ENCODE results near the gene SCAF4. TPM values are rescaled to one million over a fixed set of nuclear protein-coding genes. Genes with fewer than 3 reads are reported as not detected.

The SCAF4 gene
- total and polyA plus RNA-seq, 2 donors (not counting 3 experiments of a cell fraction or from before 2014, with no cell fraction given), result 12.2 to 41.2 TPM

GRCh38 chr21:31731056-31731856, 662 bp downstream of the SCAF4 start:
- no TSS peak for BruUV-seq (replicated peaks)
- peak; percentile 39 for DNase-seq (ENCODE audit: low read depth, low spot score)
- peaks cover 28% of the 10 kb centered on the region for H3K4me1 ChIP-seq (ENCODE audit: control insufficient read depth, extremely low read depth, insufficient read depth, low read length)
- H3K9me1 ChIP-seq (replicated peaks; ENCODE audit: control insufficient read depth, extremely low read depth, insufficient read depth, low read length), result no peaks in the 10 kb centered on the region
- H3K9ac ChIP-seq (replicated peaks; ENCODE audit: extremely low read depth, insufficient read depth, low read length), result peak overlapping the region; percentile 86
- TF ChIP-seq MYC (IDR thresholded peaks at IDR 0.05; ENCODE audit: low read depth, low read length) (no peak), FOS (IDR thresholded peaks at IDR 0.05; ENCODE audit: borderline replicate concordance, insufficient read depth, low read length) (no peak), CTCF (IDR thresholded peaks at IDR 0.05; ENCODE audit: extremely low read depth in 1 of 2, insufficient read depth in 1 of 2, low read depth in 1 of 2, low read length in 2 of 2) (peak in 1 of 2 donors; percentile 32), POLR2AphosphoS5 (IDR thresholded peaks at IDR 0.05; ENCODE audit: insufficient read depth, low read depth, low read length) (no peak), JUN (IDR thresholded peaks at IDR 0.05; ENCODE audit: borderline replicate concordance, insufficient read depth, insufficient read length, low read depth) (no peak), EZH2 (IDR thresholded peaks at IDR 0.05; ENCODE audit: borderline replicate concordance, low read depth, low read length, severe bottlenecking) (no peak), GATA2 (IDR thresholded peaks at IDR 0.05; ENCODE audit: insufficient read depth, insufficient read length, low read depth, low read length) (no peak)
- dilution Hi-C loops (cut with MboI; ENCODE audit: extremely low pct_ligation_motif_present, low sequenced_read_pairs), result no loop called here
- H3K4me3 ChIP-seq (replicated peaks in 1 of 3; ENCODE audit: insufficient read depth in 1 of 3, low read depth in 1 of 3, low read length in 3 of 3), result peak overlapping the region; percentile 72 to 95 (median 79)
- intact Hi-C loops (cut with micrococcal nuclease), result loop anchor here (2.0 to 5.0 kb wide), 3 partner anchors 70 to 811 kb away; partner anchors contain the start of gene MIS18A
- peak overlapping the region; percentile 41 for H2AFZ ChIP-seq (ENCODE audit: low read depth, low read length)
- ChIA-PET CTCF (interaction anchor here (1.3 kb wide), 1 partner anchor 17 kb away, joined by 3 read pairs; no protein-coding TSS in a partner anchor), POLR2A (no interaction called here)
- FAIRE-seq, result no peak
- H4K20me1 ChIP-seq (replicated peaks; ENCODE audit: control insufficient read depth, extremely low read depth, insufficient read depth, low read length), result peaks cover 18% of the 10 kb centered on the region
- no peaks in the 10 kb centered on the region for H3K36me3 ChIP-seq (ENCODE audit: control insufficient read depth in 2 of 2, extremely low read depth in 1 of 2, insufficient read depth in 2 of 2, low read length in 2 of 2)
- no peaks in the 10 kb centered on the region for H3K27me3 ChIP-seq (ENCODE audit: control insufficient read depth in 2 of 2, insufficient read depth in 2 of 2, low read length in 2 of 2)
- H3K9me3 ChIP-seq (replicated peaks; ENCODE audit: control insufficient read depth, insufficient read depth, low read length), result no peaks in the 10 kb centered on the region
- peak overlapping the region; percentile 66 for H3K27ac ChIP-seq (ENCODE audit: insufficient read depth, low read depth, low read length)
- H3K79me2 ChIP-seq (ENCODE audit: control insufficient read depth, insufficient read depth, low read length), result peaks cover 56% of the 10 kb centered on the region
- peak overlapping the region; percentile 98 for H3K4me2 ChIP-seq (ENCODE audit: insufficient read depth, low read length)

Measured in endothelial cell of umbilical vein (primary cell).